T-helper 2 cell (primary cell): ENCODE results near the gene MC2R.
"Not testable (repeated sequence)": the region's sequence is repeated elsewhere in the genome, so short reads cannot be mapped to it uniquely, and the experiment has no call there.

Experiments used
- DNase-seq, 5 experiments: peaks; one replicate each; pipeline versions ENCODE4 v3.0.0 to v3.0.0-alpha.2; 2012 to 2022

The MC2R gene

DNA sequence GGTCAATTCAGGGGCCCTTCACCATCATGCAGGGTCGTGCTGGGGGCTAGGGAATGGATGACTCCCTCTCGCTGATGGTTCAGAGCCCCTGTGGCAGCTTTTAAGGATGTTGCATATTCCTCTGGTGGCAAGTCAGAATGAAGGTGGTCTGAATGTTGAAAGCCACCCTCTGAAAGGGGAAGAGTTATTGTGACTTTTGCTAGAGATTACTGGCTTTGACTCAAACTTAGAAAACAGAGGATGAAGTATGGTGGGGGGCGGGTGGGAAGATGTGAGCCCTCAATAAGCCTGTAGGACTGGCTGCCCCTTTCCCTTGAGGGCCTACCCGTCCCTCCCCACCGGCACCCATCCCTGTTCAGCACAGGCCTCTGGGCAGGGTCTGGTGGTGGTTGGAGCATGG is 23.2 kb downstream of the MC2R start:
- DNase-seq = no peak

DNA sequence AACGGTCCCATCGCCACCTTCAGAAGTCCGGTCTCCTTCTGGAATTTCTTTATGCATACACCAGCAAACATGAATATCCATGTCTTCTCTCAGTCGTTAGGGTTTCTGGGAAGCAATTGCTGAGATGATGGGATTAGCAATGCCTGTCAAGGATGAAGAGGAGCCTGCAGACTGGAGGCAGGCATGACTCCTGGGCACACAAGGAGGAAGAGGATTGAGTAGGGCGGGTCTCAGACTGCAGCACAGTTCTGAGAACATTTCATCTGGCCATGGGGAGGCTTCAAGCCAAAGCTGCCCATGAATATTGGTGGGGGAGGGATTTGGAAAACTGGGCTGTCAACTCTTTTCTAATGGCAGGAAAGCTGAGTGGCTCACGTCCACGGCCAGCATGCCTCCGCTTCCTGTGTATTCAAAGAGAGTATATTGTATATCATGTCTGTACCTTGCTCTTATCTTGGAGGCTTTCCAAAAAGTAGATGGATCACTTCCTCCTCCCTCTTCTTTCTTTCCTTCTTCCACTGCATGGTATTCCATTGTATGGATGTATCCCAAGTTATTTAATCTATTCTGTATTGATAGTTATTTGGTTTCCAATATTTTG is 24.5 kb downstream of the MC2R start:
- no peak for DNase-seq

DNA sequence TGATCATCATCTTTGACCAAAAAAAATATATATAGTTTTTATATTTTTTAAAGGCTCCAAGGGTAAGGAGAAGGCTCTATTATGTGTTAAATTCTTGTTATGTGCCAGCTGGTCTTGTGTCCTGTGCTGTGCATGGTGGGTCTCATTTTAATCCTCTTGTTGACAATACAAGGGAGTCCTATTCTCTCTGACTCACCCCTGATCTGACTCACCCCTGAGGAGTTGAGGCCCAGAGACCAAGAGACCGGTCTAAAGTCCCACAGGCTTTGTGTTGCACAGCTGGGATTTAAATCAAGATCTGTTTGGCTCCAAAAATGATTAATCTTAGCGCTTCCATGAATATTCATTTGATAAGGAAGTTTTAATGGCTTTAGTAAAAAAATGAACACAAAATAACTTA is 25.7 kb downstream of the MC2R start:
- DNase-seq = no peak

DNA sequence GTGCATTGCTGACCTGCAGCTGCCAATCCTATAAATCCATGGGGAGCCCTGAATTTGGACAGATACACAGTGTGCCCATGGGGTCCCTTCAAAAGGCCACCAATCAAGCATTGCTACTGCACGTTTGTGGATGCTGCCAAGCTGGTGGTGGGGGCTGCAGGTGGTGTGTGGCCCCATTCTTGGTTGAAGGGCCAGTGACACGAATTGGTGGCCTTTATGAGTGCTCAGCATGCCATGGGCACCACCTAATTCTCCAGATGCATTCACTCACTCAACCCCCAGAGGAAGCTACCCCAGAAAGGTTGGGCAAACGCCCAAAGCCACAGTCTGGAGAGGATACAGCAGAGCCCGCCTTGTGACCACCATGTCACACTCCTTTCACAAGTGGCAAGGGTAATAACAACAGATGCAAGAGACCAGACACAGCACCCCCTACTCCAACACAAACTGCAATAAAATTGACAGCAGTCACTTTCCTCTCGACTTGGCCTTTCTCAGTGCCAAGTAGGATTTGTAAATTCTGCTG is 27.1 kb downstream of the MC2R start:
- DNase-seq = no peak

DNA sequence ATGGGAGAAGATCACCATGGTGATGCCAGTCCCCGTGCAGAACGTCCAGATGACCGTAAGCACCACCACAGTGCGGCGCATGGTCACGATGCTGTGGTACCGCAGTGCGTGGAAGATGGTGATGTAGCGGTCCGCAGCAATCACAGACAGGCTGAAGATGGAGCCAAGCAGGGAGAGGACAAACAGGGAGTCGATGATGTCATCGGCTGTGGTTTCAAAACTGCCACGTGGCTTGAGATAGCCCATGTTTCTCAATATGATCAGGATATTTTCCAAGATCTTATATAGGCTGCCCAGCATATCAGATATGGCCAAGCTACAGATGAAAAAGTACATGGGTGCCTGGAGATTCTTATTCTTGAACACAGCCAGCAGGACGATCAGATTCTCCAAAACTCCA is 30.3 kb downstream of the MC2R start:
- DNase-seq = no peak

DNA sequence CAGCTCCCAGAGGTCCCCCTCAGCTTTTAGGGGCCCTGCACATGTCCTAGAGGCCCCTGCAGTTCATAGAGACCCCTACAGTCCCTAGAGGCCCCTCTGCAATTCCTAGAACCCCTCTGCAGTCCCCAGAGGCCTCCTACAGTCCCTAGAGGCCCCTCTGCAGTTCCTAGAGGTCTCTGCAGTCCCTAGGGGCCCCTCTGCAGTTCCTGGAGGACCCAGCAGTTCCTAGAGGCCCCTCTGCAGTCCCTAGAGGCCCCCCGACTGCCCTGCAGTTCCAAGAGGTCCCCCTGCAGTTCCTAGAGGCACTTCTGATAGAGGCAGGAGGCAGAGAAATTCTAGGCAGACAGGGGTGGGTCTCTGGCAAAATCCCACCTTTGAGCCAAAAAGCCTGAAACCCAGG is 35.4 kb downstream of the MC2R start:
- DNase-seq = no peak

DNA sequence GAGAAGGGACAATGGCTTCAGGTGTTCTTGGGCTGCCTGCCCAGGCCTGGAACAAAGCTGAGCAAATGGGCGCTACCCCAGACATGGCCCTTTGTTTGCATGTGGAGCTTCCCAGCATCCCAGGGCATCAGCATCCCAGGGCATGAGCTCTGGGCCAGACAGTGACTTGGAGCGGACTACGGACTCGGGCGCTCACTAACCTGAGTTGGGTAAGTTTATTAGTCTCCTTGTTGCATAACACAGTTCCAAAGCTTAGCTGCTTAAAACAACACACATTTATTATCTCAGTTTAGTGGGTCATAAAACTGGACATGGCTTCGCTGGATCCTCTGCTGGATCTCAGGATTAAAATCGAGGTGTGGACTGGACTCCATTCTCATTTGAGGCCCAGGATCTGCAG is 35.8 kb downstream of the MC2R start:
- no peak for DNase-seq

DNA sequence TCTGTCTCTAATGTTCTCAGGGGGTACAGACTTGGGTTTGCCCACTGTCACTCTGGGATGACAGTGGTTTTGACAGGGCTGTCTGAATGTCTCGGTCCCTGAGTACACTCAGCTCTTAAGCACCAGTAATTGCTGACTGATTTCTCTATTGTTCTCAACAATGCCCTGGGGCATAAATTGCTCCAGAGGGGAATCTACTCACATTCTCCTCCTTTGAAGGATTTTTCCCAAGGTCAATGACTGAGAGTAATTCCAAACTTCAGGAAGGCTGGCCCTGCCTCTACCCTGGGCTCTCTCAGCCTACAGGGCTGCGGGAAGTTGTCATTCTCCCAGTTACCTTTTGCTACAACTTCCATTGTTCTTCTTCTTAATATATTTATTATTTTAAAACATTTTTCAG is 36.5 kb downstream of the MC2R start:
- DNase-seq = no peak

DNA sequence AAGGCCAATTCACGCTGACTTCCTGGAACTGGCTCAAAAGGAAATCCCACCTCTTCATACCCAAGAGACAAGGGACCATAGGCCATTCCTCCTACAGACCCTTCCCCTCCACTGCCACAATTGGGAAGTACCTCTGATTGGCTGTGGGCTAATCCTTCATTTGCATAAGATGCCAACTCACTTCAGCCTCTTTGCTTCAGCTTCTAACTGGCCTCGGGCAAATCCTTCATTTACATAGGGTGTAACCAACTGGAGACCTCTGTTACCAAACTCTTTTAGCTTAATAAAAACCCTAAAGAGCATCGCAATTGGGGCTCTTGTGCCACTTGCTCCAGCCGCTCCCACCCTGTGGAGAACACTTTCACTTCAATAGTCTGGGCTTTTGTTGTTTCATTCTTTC is 38.2 kb downstream of the MC2R start:
- DNase-seq = no peak

DNA sequence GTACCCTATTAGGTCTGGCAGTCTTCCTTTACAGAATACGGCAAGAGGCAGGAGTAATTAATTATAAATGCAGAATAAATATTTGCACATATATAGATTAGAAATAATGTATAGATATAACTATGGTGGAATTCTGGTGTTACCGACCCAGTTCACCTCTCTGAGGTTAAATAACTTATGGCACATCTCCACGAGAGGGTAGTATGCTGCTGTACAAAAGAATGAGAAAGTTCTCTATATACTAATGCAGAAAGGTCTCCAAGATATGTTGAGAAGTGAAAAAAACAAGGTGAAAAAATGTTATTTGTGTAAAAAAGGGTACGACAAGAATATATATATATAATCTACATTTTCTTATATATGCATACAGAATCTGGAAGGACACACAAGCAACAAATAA is 40.8 kb downstream of the MC2R start:
- DNase-seq = no peak

DNA sequence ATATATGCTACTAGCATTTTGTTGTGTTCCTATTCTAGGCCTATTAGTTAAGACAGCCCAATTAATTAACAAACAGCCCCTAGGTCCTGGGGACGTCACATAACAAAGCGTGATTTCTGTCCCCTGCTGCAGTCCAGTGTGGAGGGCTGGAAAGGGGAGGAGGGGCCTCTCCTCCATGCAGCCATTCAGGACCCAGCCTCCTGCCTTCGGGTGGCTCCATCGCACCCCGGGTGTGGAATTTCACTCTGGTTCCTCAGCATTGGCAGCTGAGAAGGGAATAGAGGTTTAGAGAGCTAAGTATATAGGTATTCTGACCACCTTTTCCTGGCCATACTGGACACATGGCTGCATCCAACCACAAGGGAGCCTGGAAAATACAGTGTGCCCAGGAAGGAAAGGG is 42.4 kb downstream of the MC2R start:
- DNase-seq = no peak

DNA sequence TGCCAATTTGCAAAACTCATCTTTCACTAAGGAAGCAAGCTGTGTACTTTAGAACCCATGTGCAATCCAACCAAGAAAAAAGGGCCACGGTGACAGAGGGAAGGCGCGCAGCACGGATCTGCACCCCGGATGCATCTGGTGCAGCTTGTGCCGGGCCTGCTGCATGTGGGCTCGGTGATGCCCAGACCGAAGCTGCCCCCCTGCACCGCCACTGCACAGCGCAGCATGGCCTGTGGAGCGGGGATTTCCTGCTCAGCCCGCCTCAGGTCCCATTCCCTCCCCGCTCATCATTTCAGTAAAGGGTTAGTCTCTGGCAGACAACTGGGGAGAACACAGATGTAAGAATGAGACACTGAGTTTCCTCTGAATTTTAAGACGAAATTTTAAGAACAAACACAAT is 43.0 kb downstream of the MC2R start:
- no peak for DNase-seq

DNA sequence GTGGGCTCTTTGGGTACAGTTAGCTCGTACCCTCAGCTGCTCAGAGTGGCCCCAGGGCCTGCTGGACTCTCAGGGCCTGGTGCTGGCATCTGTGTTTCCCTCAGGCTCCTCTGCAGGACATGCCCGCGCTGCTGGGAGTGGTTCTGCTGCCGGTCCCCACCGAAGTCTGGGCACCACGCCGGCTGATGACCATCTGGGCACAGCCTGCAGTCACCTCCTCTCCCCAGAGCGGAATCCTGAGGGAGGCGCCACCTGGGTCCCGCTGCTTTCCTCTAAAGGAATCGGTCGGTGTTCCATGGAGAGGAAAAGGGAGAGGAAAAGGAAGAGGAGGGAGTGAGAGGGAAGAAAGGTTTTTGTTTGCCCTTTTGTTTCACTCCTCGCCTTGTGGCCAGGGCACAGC is 43.6 kb downstream of the MC2R start:
- no peak for DNase-seq

DNA sequence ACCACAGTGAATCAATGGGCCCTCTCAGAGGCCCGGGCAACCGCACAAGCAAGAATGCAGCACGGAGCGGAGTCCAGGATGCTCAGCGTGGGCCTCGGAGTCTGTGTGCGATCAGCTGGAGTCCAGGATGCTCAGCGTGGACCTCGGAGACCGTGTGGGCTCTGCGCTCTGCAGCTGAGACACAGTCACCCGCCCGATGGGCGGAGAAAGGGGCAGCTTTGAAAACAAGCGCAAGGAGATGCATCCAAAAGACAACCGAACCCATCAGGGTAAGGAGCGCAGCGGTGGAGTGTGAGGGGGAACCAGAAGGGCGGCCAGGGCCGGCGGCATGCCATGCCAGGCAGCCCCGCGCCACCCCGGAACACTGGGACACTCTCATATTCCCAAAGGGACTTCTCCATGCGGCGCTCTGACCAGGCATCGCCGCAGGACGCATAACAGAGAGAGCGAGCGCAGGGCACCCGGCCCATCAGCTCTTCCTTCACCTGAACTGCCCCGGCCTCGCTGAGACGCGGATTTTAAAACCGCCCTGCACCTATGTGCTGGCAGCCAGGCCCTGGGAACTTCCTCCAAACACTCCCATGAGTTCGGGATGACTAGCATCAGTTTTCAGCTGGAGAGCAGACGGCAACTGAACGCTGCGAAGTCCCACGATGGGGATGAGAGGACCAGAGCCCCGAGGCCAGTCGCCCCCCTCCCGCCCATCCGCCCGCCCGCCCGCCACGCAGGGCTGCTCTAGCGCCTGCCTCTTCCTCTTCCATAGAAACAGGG is 46.6 kb downstream of the MC2R start:
- no peak for DNase-seq

DNA sequence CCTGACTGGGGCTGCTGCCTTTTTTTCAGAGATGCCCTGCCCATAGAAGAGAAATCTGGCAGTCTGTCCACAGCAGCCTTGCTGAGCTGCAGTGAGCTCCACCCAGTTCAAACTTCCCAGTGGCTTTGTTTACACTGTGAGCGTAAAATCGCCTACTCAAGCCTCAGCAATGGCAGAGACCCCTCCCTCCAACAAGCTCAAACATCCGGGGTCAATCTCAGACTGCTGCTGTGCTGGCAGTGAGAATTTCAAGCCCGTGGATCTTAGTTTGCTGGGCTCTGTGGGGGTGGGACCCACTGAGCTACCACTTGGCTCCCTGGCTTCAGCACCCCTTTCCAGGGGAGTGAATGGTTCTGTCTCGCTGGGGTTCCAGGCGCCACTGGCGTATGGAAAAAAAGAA is 52.4 kb downstream of the MC2R start:
- not testable (repeated sequence) for DNase-seq

DNA sequence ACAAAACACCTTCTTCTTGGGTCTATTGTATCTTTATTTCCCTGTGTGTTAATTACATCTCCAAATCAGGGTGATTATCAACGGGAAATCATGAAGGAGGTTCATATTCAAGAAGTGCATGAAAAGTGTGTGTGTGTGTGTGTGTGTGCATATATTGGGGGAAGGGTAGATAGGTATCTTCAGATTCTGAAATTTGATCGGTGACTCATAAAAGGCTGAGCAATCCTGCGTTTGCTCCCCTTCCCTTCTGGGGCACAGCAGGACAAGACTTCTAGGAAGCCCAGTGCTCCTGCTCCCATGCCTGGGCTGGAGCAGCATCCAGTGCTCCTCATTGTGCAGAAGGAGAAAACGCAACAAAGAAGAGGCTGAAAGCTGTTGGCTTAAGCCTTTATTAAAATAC is 65.5 kb downstream of the MC2R start:
- no peak for DNase-seq

DNA sequence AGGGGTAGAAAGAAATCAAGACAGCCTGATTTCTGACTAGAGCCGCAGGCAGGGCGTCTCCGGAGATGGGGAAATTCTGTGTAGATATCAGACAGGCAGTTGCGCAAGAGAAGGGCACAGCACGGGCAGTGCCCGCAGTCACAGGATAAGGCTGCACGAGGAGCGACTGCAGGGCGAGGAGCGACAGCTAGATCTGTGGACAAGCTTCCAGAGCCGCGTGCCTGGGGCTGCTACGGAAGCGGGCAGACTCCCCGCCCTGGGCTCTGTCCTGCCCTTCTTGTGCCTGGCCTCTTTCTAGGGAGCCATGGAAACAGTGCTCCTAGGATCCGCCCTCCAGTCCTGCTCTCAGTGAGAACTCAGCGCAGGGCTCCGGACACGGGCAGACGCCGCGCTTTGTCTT is 78.8 kb downstream of the MC2R start:
- no peak for DNase-seq

DNA sequence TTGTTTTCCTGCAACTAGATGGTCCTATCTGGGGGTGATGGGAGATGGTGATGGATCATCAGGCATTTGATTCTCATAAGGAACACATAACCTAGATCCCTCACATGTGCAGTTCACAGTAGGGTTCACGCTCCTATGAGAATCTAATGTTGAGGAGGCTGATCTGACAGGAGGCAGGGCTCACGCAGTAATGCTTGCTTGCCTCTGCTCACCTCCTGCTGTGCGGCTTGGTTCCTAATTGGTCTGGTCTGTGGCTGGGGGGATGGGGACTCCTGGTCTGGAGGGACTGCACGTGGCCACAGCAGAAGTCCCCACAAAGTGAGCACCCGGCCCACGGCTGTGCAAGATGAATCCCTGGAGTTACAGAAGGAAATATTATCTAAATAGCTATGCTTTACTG is 80.1 kb downstream of the MC2R start:
- DNase-seq = no peak

DNA sequence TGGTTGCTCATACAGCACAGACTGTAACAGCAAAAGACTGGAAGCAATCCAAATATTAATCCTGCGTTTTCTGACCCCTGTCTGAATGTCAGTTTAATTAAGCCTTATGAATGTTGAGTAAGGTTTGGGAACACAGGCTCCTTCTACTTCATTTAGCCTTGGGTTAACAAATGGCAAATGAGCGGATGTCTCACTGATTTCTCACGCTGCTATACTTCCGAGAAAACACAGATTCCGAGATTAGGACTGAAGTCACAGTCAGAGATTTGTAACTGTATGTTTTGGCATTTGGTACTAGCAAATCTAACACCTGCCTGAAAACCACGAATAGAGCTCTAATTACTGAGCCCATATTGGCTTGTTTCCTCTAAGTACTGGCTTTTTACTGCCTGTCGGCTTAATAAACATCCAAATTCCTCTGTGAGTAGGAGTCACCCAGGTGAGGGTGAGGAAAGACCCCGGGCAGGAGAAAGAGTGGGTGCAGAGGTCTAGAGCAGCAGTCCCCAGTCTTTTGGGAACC is 80.8 kb downstream of the MC2R start:
- peak in 1 of 5 experiments; percentile 46 for DNase-seq
